Measurements from ENCODE around the gene CBFB.

GRCh38 chr16:67035364-67035763 lies 6.4 kb downstream of the CBFB start:
- TF ChIP-seq CTCF (conservative IDR thresholded peaks at IDR 0.05 in 1 of 2, IDR thresholded peaks at IDR 0.05 in 1 of 2; ENCODE audit: extremely low read depth in 1 of 2, insufficient read depth in 1 of 2, low read depth in 1 of 2, low read length in 2 of 2) (no peak), EZH2 (IDR thresholded peaks at IDR 0.05; ENCODE audit: borderline replicate concordance, low read length) (no peak)

Measured in mammary epithelial cell (primary cell).